ENCODE data around the gene GLI1. TPM values are rescaled to one million over a fixed set of nuclear protein-coding genes. Genes with fewer than 3 reads are reported as not detected.

Gene GLI1
- total and polyA plus RNA-seq, 2 of the 13 experiments (the other 11 are each of a cell fraction or from before 2014, with no cell fraction given), result 0.09 to 0.20 TPM

GRCh38 chr12:57433370-57433769, 26.2 kb upstream of the GLI1 start:
- TF ChIP-seq ZNF121 (CRISPR knock-in tag; IDR thresholded peaks at IDR 0.05) (peak; percentile 73), HDAC6 (IDR thresholded peaks at IDR 0.05; ENCODE audit: low read depth, low read length) (no peak)
- no peak for DNase-seq (ENCODE audit: low spot score)
- Histone ChIP-seq H3K27me3 (ENCODE audit: control insufficient read depth in 1 of 2, insufficient read depth in 2 of 2, low read length in 2 of 2) (no peaks in the 10 kb centered on the region; a peak in 1 of 5 replicates), H4K20me1 (ENCODE audit: insufficient read depth, low read length) (no peaks in the 10 kb centered on the region), H2AFZ (ENCODE audit: low read length) (no peak overlapping the region), H3K4me1 (ENCODE audit: insufficient read depth, low read length) (peaks cover 51% of the 10 kb centered on the region), H3K4me2 (ENCODE audit: low read depth, low read length) (no peak overlapping the region), H3K79me2 (ENCODE audit: insufficient read depth, low read length) (peaks cover 14% of the 10 kb centered on the region), H3K27ac (ENCODE audit: extremely low read length, insufficient read depth, low read length) (no peak overlapping the region), H3K9ac (ENCODE audit: insufficient read depth, low read depth, low read length) (no peak overlapping the region), H3K9me3 (ENCODE audit: low read length) (no peaks in the 10 kb centered on the region), H3K4me3 (replicated peaks in 1 of 3; ENCODE audit: insufficient read depth in 1 of 3, low read depth in 2 of 3, low read length in 3 of 3) (no peak overlapping the region), H3K36me3 (replicated peaks in 1 of 2; ENCODE audit: control insufficient read depth in 1 of 2, insufficient read depth in 2 of 2, low read length in 2 of 2) (no peaks in the 10 kb centered on the region)
- POLR2A ChIA-PET, result interaction anchor here (1.4 to 4.6 kb wide), 3 partner anchors 20 to 26 kb away, joined by 4 to 99 read pairs (median 11); partner anchors contain the start of genes GLI1 and INHBE
- intact Hi-C loops (cut with micrococcal nuclease; ENCODE audit: unreplicated experiment), result no loop called here
- CTCF ChIA-PET (ENCODE audit: low intra/inter-chr PET ratio, low total read pairs), result no interaction called here
- no peak for ATAC-seq
- no peak for FAIRE-seq
- in situ Hi-C loops (cut with HindIII; ENCODE audit: extremely low pct_ligation_motif_present, low pct_unique_long_range_greater_than_20kb), result no loop called here
- WGBS (ENCODE audit: low lambda C conversion rate), result 85% methylated on average over 3 of the region's 3 CpGs
- BruUV-seq (replicated peaks), result no TSS peak

- ChIA-PET POLR2A (interaction anchor here (0.6 to 4.6 kb wide), 10 partner anchors 10 to 323 kb away, joined by 3 to 99 read pairs (median 4); partner anchors contain the start of genes GLI1, INHBE and STAT6), CTCF (ENCODE audit: low intra/inter-chr PET ratio, low total read pairs) (no interaction called here)
- intact Hi-C loops (cut with micrococcal nuclease; ENCODE audit: unreplicated experiment), result loop anchor here (1.0 kb wide), 1 partner anchor 19 kb away; no protein-coding TSS in a partner anchor
- 4% methylated on average over 4 of the region's 8 CpGs for WGBS (ENCODE audit: low lambda C conversion rate)
- Histone ChIP-seq H3K9me3 (ENCODE audit: low read length) (no peaks in the 10 kb centered on the region), H2AFZ (ENCODE audit: low read length) (peak within 1 kb of the TSS; percentile 92), H3K27me3 (ENCODE audit: control insufficient read depth in 1 of 2, insufficient read depth in 2 of 2, low read length in 2 of 2) (no peaks in the 10 kb centered on the region; a peak in 1 of 5 replicates), H3K36me3 (replicated peaks in 1 of 2; ENCODE audit: control insufficient read depth in 1 of 2, insufficient read depth in 2 of 2, low read length in 2 of 2) (no peaks in the 10 kb centered on the region), H3K4me2 (ENCODE audit: low read depth, low read length) (peak within 1 kb of the TSS; percentile 93), H3K9ac (ENCODE audit: insufficient read depth, low read depth, low read length) (peak within 1 kb of the TSS; percentile 79), H3K79me2 (ENCODE audit: insufficient read depth, low read length) (peaks cover 6% of the 10 kb centered on the region), H3K27ac (ENCODE audit: extremely low read length, insufficient read depth, low read length) (peak within 1 kb of the TSS; percentile 91), H4K20me1 (ENCODE audit: insufficient read depth, low read length) (no peaks in the 10 kb centered on the region), H3K4me3 (replicated peaks in 1 of 3; ENCODE audit: insufficient read depth in 1 of 3, low read depth in 2 of 3, low read length in 3 of 3) (peak within 1 kb of the TSS; percentile 59 to 75 (median 72)), H3K4me1 (ENCODE audit: insufficient read depth, low read length) (peaks cover 43% of the 10 kb centered on the region)
- ATAC-seq, result peak; percentile 76
- peak; percentile 72 for FAIRE-seq
- in situ Hi-C loops (cut with HindIII; ENCODE audit: extremely low pct_ligation_motif_present, low pct_unique_long_range_greater_than_20kb), result no loop called here
- BruUV-seq (replicated peaks), result no TSS peak
- peak; percentile 66 for DNase-seq (ENCODE audit: low spot score)
- TF ChIP-seq TGIF2 (CRISPR knock-in tag; IDR thresholded peaks at IDR 0.05), result no peak; the same call in 1 of the 2 replicates
- TF ChIP-seq TCF12 (IDR thresholded peaks at IDR 0.05), result no peak
- TF ChIP-seq TCF12 (CRISPR knock-in tag; IDR thresholded peaks at IDR 0.05), result no peak
- peak; percentile 76; the same call in 1 of the 2 replicates for TF ChIP-seq ZNF83 (CRISPR knock-in tag; IDR thresholded peaks at IDR 0.05; ENCODE audit: borderline replicate concordance)
- TF ChIP-seq ZNF569 (CRISPR knock-in tag; IDR thresholded peaks at IDR 0.05; ENCODE audit: borderline replicate concordance), result no peak
- TF ChIP-seq RFX5 (IDR thresholded peaks at IDR 0.05; ENCODE audit: low read depth, low read length), result no peak
- TF ChIP-seq AFF4 (CRISPR knock-in tag; IDR thresholded peaks at IDR 0.05), result no peak
- no peak for TF ChIP-seq MXD3 (CRISPR knock-in tag; IDR thresholded peaks at IDR 0.05)
- no peak for TF ChIP-seq ZNF343 (CRISPR knock-in tag; IDR thresholded peaks at IDR 0.05)
- TF ChIP-seq CREM (IDR thresholded peaks at IDR 0.05), result no peak
- TF ChIP-seq CREM (CRISPR knock-in tag; IDR thresholded peaks at IDR 0.05), result no peak
Measured at GRCh38 chr12:57434517-57435223, 24.9 kb upstream of the GLI1 start, which contains the start of gene INHBC. TSS of gene INHBC (plus strand) at chr12:57434784. CDS start at chr12:57434887, 103 bp downstream.

All from HepG2 (cell line).